GM23338 (cell line): ENCODE data around the gene OR2S2. TPM values are rescaled to one million over a fixed set of nuclear protein-coding genes. Genes with fewer than 3 reads are reported as not detected.

Experiments
- ATAC-seq: fragments of 200-7000 bp; cut with Tn5 transposase; 3 replicates; pipeline ENCODE4 v1.9.1; 2020
- DNase-seq: peaks from one replicate; pipeline ENCODE4 v3.0.0-alpha.2; 2015; ENCODE audit warnings: low spot score
- H2AFZ ChIP-seq: fragments of 200-600 bp; sonication (generic); 2 replicates; pipeline ENCODE4 v1.8.0; 2016; ENCODE audit warnings: antibody characterized with exemption, mild to moderate bottlenecking, moderate library complexity
- H3F3A ChIP-seq: fragments of 200-600 bp; sonication (generic); replicated peaks from 2 replicates; pipeline ENCODE4 v1.8.0; 2017; ENCODE audit warnings: antibody characterized with exemption, mixed run types, low read depth
- H3K27ac ChIP-seq: fragments of 200-600 bp; sonication (generic); 2 replicates; pipeline ENCODE4 v1.6.1; 2016; ENCODE audit warnings: low read depth
- H3K27me3 ChIP-seq: fragments of 200-600 bp; sonication (generic); 2 replicates; pipeline ENCODE4 v1.8.0; 2016; ENCODE audit warnings: mild to moderate bottlenecking, mixed run types, moderate library complexity; ENCODE audit not compliant: insufficient read depth
- H3K36me3 ChIP-seq: fragments of 200-600 bp; sonication (generic); 2 replicates; pipeline ENCODE4 v1.8.0; 2016; ENCODE audit warnings: mild to moderate bottlenecking; ENCODE audit not compliant: insufficient read depth
- H3K4me1 ChIP-seq: fragments of 200-600 bp; sonication (generic); 2 replicates; pipeline ENCODE4 v1.8.0; 2016; ENCODE audit warnings: mild to moderate bottlenecking, moderate library complexity; ENCODE audit not compliant: insufficient read depth
- H3K4me2 ChIP-seq: fragments of 200-600 bp; sonication (generic); 2 replicates; pipeline ENCODE4 v1.7.1; 2017; ENCODE audit warnings: mixed run types
- H3K4me3 ChIP-seq: fragments of 200-600 bp; sonication (generic); 2 replicates; pipeline ENCODE4 v1.6.1; 2016; ENCODE audit warnings: mixed run types
- H3K79me2 ChIP-seq: fragments of 200-600 bp; sonication (generic); replicated peaks from 2 replicates; pipeline ENCODE4 v1.8.0; 2017; ENCODE audit warnings: mild to moderate bottlenecking; ENCODE audit not compliant: insufficient read depth
- H3K9me2 ChIP-seq: fragments of 200-600 bp; sonication (generic); 2 replicates; pipeline ENCODE4 v1.8.0; 2017; ENCODE audit not compliant: insufficient read depth
- H4K20me1 ChIP-seq: fragments of 200-600 bp; sonication (generic); replicated peaks from 2 replicates; pipeline ENCODE4 v1.8.0; 2017; ENCODE audit warnings: mild to moderate bottlenecking; ENCODE audit not compliant: insufficient read depth
- H3K27ac Mint-ChIP-seq: 2 replicates; pipeline ENCODE4 v1.8.0; 2020; ENCODE audit warnings: inconsistent platforms, mild to moderate bottlenecking, moderate library complexity, mixed read lengths
- H3K27me3 Mint-ChIP-seq: 3 replicates; pipeline ENCODE4 v1.8.0; 2022; ENCODE audit warnings: low read depth, mild to moderate bottlenecking, moderate library complexity, mixed read lengths, inconsistent platforms; ENCODE audit not compliant: insufficient read depth, poor library complexity
- H3K36me3 Mint-ChIP-seq: 3 replicates; pipeline ENCODE4 v1.8.0; 2021; ENCODE audit warnings: low read depth, mild to moderate bottlenecking, inconsistent platforms, moderate library complexity, mixed read lengths
- H3K4me1 Mint-ChIP-seq: 3 replicates; pipeline ENCODE4 v1.8.0; 2020; ENCODE audit warnings: mild to moderate bottlenecking, inconsistent platforms, mixed read lengths
- H3K4me3 Mint-ChIP-seq: 3 replicates; pipeline ENCODE4 v1.8.0; 2021; ENCODE audit warnings: moderate library complexity, mild to moderate bottlenecking, inconsistent platforms, mixed read lengths
- H3K9me3 Mint-ChIP-seq: 3 replicates; pipeline ENCODE4 v1.8.0; 2020; ENCODE audit warnings: moderate library complexity, mild to moderate bottlenecking, inconsistent platforms, mixed read lengths
- CREB1 ChIP-seq: fragments of 250-450 bp; sonication (Bioruptor Pico); IDR thresholded peaks from 2 replicates; pipeline ENCODE4 v1.5.0; 2020; ENCODE audit warnings: low read depth, mild to moderate bottlenecking, moderate library complexity
- CTCF ChIP-seq, 2 experiments: fragments of 200-600 bp in 1 of 2; sonication (generic) in 1 of 2; conservative IDR thresholded peaks; 2 replicates each; pipeline versions ENCODE4 v1.5.1 to v1.6.1; 2016 to 2017; ENCODE audit warnings: antibody characterized with exemption in 2 of 2, low read depth in 2 of 2, mild to moderate bottlenecking in 2 of 2, moderate library complexity in 1 of 2
- ETS1 ChIP-seq: IDR thresholded peaks from 2 replicates; pipeline ENCODE4 v1.6.1; 2016; ENCODE audit warnings: antibody characterized with exemption
- EZH2 ChIP-seq: fragments of 200-600 bp; sonication (generic); IDR thresholded peaks from one replicate; pipeline ENCODE4 v1.8.0; 2017; ENCODE audit warnings: antibody characterized with exemption, mild to moderate bottlenecking, low read depth; ENCODE audit not compliant: unreplicated experiment
- EZH2phosphoT487 ChIP-seq: fragments of 200-600 bp; sonication (generic); IDR thresholded peaks from one replicate; pipeline ENCODE4 v1.8.1; 2018; ENCODE audit warnings: antibody characterized with exemption; ENCODE audit not compliant: unreplicated experiment
- JUNB ChIP-seq: IDR thresholded peaks from one replicate; pipeline ENCODE4 v1.6.1; 2016; ENCODE audit warnings: antibody characterized with exemption; ENCODE audit not compliant: unreplicated experiment
- NANOG ChIP-seq: IDR thresholded peaks from 2 replicates; pipeline ENCODE4 v1.6.1; 2016; ENCODE audit warnings: antibody characterized with exemption, borderline replicate concordance
- POLR2AphosphoS5 ChIP-seq: IDR thresholded peaks from 2 replicates; pipeline ENCODE4 v1.6.1; 2016; ENCODE audit warnings: antibody characterized with exemption, low read depth
- REST ChIP-seq: IDR thresholded peaks from one replicate; pipeline ENCODE4 v1.6.1; 2018; ENCODE audit warnings: antibody characterized with exemption; ENCODE audit not compliant: unreplicated experiment
- STAT1 ChIP-seq: IDR thresholded peaks from one replicate; pipeline ENCODE4 v1.6.1; 2016; ENCODE audit warnings: antibody characterized with exemption; ENCODE audit not compliant: unreplicated experiment
- ZNF114 ChIP-seq: fragments of 250-450 bp; sonication (Bioruptor Pico); IDR thresholded peaks from 2 replicates; pipeline ENCODE4 v1.5.0; 2020; ENCODE audit warnings: mild to moderate bottlenecking, moderate library complexity
- ZNF331 ChIP-seq: fragments of 250-450 bp; sonication (Bioruptor Pico); IDR thresholded peaks from 2 replicates; pipeline ENCODE4 v1.5.0; 2020; ENCODE audit warnings: low read depth, mild to moderate bottlenecking, moderate library complexity
- ZNF462 ChIP-seq: fragments of 250-450 bp; sonication (Bioruptor Pico); IDR thresholded peaks from 2 replicates; pipeline ENCODE4 v1.5.0; 2020; ENCODE audit warnings: mild to moderate bottlenecking, moderate library complexity
- polyA plus RNA-seq: library from polyadenylated mRNA; unstranded; fragments of >200 nt; fragmentation: Nextera tagmentation; extraction: Ambion mirVana; gene quantifications from 2 replicates; pipeline ENCODE4 v1.2.1, GENCODE V29; 2016
- total RNA-seq: library from RNA; depleted of rRNA; stranded (reverse); fragments of >200 nt; shearing (Covaris generic); gene quantifications from 2 replicates; pipeline ENCODE4 v1.2.3, GENCODE V29; 2014

Gene OR2S2
- total and polyA plus RNA-seq, 2 experiments from 2014 or later = not detected

GRCh38 chr9:35944841-35945240 lies 13.1 kb downstream of the OR2S2 start:
- H3K27me3 Mint-ChIP-seq = peaks cover 28% of the 10 kb centered on the region
- Histone ChIP-seq H3K79me2 (no peaks in the 10 kb centered on the region), H3K27me3 (peaks cover 41% of the 10 kb centered on the region), H3F3A (no peaks in the 10 kb centered on the region), H3K9me2 (peaks cover 6% of the 10 kb centered on the region), H3K27ac (no peak overlapping the region), H3K36me3 (no peaks in the 10 kb centered on the region), H3K4me3 (no peak overlapping the region), H4K20me1 (no peaks in the 10 kb centered on the region), H3K4me2 (no peak overlapping the region), H2AFZ (peak overlapping the region; percentile 0; the same call in 1 of the 2 replicates), H3K4me1 (no peaks in the 10 kb centered on the region)
- no peak overlapping the region; the same call in 2 of the 3 replicates for H3K4me3 Mint-ChIP-seq
- peaks cover 6% of the 10 kb centered on the region; the same call in 2 of the 3 replicates for H3K9me3 Mint-ChIP-seq
- H3K36me3 Mint-ChIP-seq = no peaks in the 10 kb centered on the region; the same call in 2 of the 3 replicates
- H3K27ac Mint-ChIP-seq = no peak overlapping the region
- ATAC-seq (no peak), DNase-seq (no peak)
- TF ChIP-seq ETS1 = no peak
- no peak for TF ChIP-seq CREB1
- TF ChIP-seq NANOG = no peak
- no peak for TF ChIP-seq STAT1
- no peak for TF ChIP-seq ZNF331
- no peak for TF ChIP-seq POLR2AphosphoS5
- no peak for TF ChIP-seq EZH2
- TF ChIP-seq REST = no peak
- no peak for TF ChIP-seq JUNB
- no peak for TF ChIP-seq ZNF114 (CRISPR knock-in tag)
- TF ChIP-seq CTCF (conservative IDR thresholded peaks at IDR 0.05; ENCODE audit: low read depth in 2 of 2) = no peak
- TF ChIP-seq EZH2phosphoT487 = no peak
- no peak for TF ChIP-seq ZNF462 (CRISPR knock-in tag)
- peaks cover 7% of the 10 kb centered on the region; the same call in 2 of the 3 replicates for H3K4me1 Mint-ChIP-seq
